Gastroesophageal sphincter (tissue), 4 donors: Measurements from ENCODE around the gene WWC2. TPM values are rescaled to one million over a fixed set of nuclear protein-coding genes. Genes with fewer than 3 reads are reported as not detected.

Experiments
- ATAC-seq: fragments of 150-250 bp; one replicate; pipeline ENCODE4 v1.9.1; 2016; ENCODE audit warnings: mild to moderate bottlenecking, moderate library complexity
- H3K27ac ChIP-seq, 4 donors: fragments of 200-600 bp; sonication (generic) in 3 of 4; 1 replicate in 3 of 4; 2 replicates in 1 of 4; pipeline ENCODE4 v1.5.1; 2016 to 2019
- H3K27me3 ChIP-seq: fragments of 200-600 bp; sonication (generic); one replicate; pipeline ENCODE4 v1.5.1; 2019
- H3K36me3 ChIP-seq, 2 donors: fragments of 200-600 bp; sonication (generic); one replicate each; pipeline ENCODE4 v1.5.1; 2019; ENCODE audit warnings: control low read depth in 1 of 2
- H3K4me1 ChIP-seq, 3 donors: fragments of 200-600 bp; sonication (generic); 1 replicate in 2 of 3; 2 replicates in 1 of 3; pipeline ENCODE4 v1.5.1; 2016 to 2019; ENCODE audit warnings: control low read depth in 2 of 3
- H3K4me3 ChIP-seq, 2 donors: fragments of 200-600 bp; sonication (generic); one replicate each; pipeline ENCODE4 v1.5.1; 2019; ENCODE audit warnings: mild to moderate bottlenecking in 1 of 2, moderate library complexity in 1 of 2
- H3K9me3 ChIP-seq, 3 donors: fragments of 200-600 bp; sonication (generic); one replicate each; pipeline ENCODE4 v1.5.1; 2017 to 2019; ENCODE audit warnings: control low read depth in 2 of 3
- CTCF ChIP-seq, 4 experiments: fragments of 200-600 bp in 2 of 4; fragments of 450-650 bp in 2 of 4; sonication (generic) in 1 of 4; IDR thresholded peaks; one replicate each; pipeline ENCODE4 v1.5.1; 2017 to 2019; ENCODE audit warnings: antibody characterized with exemption in 4 of 4, mild to moderate bottlenecking in 2 of 4, moderate library complexity in 2 of 4
- EP300 ChIP-seq: sonication (generic); formaldehyde crosslinking; IDR thresholded peaks from one replicate; pipeline ENCODE4 v1.6.1; 2017; ENCODE audit warnings: antibody characterized with exemption, mild to moderate bottlenecking
- POLR2A ChIP-seq, 2 donors: fragments of 450-650 bp; IDR thresholded peaks; one replicate each; pipeline ENCODE4 v1.6.1; 2017; ENCODE audit warnings: antibody characterized with exemption in 2 of 2, mild to moderate bottlenecking in 2 of 2, moderate library complexity in 1 of 2
- POLR2AphosphoS5 ChIP-seq: sonication (generic); formaldehyde crosslinking; IDR thresholded peaks from one replicate; pipeline ENCODE4 v1.6.1; 2017; ENCODE audit warnings: antibody characterized with exemption
- WGBS, 2 donors: methylation state at CpG; one replicate each; pipeline ENCODE4 v1.1.5; 2018; ENCODE audit warnings: low coverage in 1 of 2; 5-methylcytosine and 5-hydroxymethylcytosine counted together
- total RNA-seq, 4 donors: library from RNA; depleted of rRNA; stranded (reverse); fragments of >200 nt; gene quantifications; one replicate each; pipeline ENCODE4 v1.1.0, GENCODE V29; 2016

The WWC2 gene
- total RNA-seq, 4 donors from 2014 or later, result 23.0 to 42.0 (median 37.2) TPM

- Histone ChIP-seq H3K4me3 (no peak overlapping the region), H3K27ac (no peak overlapping the region), H3K27me3 (no peaks in the 10 kb centered on the region), H3K9me3 (no peaks in the 10 kb centered on the region), H3K4me1 (no peaks in the 10 kb centered on the region), H3K36me3 (no peaks in the 10 kb centered on the region)
- WGBS, 2 donors, result 92 to 100% methylated on average over 1 to 4 of the region's 4 CpGs
- TF ChIP-seq EP300 (no peak), POLR2A (IDR thresholded peaks at IDR 0.05) (no peak), POLR2AphosphoS5 (no peak), CTCF (IDR thresholded peaks at IDR 0.05) (no peak)
- ATAC-seq, result no peak
Measured at GRCh38 chr4:183220236-183220635, 121.2 kb downstream of the WWC2 start.

GRCh38 chr4:183223053-183223452 lies 124.0 kb downstream of the WWC2 start:
- Histone ChIP-seq H3K4me3 (no peak overlapping the region), H3K9me3 (no peaks in the 10 kb centered on the region), H3K27me3 (no peaks in the 10 kb centered on the region), H3K36me3 (no peaks in the 10 kb centered on the region), H3K4me1 (no peaks in the 10 kb centered on the region), H3K27ac (no peak overlapping the region)
- ATAC-seq, result no peak
- TF ChIP-seq POLR2A (IDR thresholded peaks at IDR 0.05) (no peak), EP300 (no peak), POLR2AphosphoS5 (no peak), CTCF (IDR thresholded peaks at IDR 0.05) (no peak)
- WGBS, 2 donors, result 94 to 96% methylated on average over 3 of the region's 3 CpGs

GRCh38 chr4:183229397-183229796 lies 130.3 kb downstream of the WWC2 start:
- Histone ChIP-seq H3K27me3 (no peaks in the 10 kb centered on the region), H3K9me3 (no peaks in the 10 kb centered on the region), H3K4me1 (no peaks in the 10 kb centered on the region), H3K4me3 (no peak overlapping the region), H3K27ac (no peak overlapping the region), H3K36me3 (peaks cover 0 to 12% of the 10 kb centered on the region in 2 donors)
- TF ChIP-seq CTCF (IDR thresholded peaks at IDR 0.05), result no peak
- no peak for TF ChIP-seq EP300
- no peak for TF ChIP-seq POLR2A (IDR thresholded peaks at IDR 0.05)
- no peak for TF ChIP-seq POLR2AphosphoS5
- no peak for ATAC-seq

- ATAC-seq, result no peak
- Histone ChIP-seq H3K4me1 (no peaks in the 10 kb centered on the region), H3K4me3 (no peak overlapping the region), H3K27me3 (no peaks in the 10 kb centered on the region), H3K36me3 (peaks cover 0 to 28% of the 10 kb centered on the region in 2 donors), H3K27ac (no peak overlapping the region), H3K9me3 (peaks cover 0 to 8% (median 0%) of the 10 kb centered on the region in 3 donors)
- 72 to 89% methylated on average over 6 to 8 of the region's 15 CpGs for WGBS, 2 donors
- no peak for TF ChIP-seq CTCF (IDR thresholded peaks at IDR 0.05)
- no peak for TF ChIP-seq EP300
- TF ChIP-seq POLR2AphosphoS5, result no peak
- no peak for TF ChIP-seq POLR2A (IDR thresholded peaks at IDR 0.05)
Measured at GRCh38 chr4:183240581-183241321, 141.7 kb downstream of the WWC2 start.

GRCh38 chr4:183241322-183241640 lies 142.2 kb downstream of the WWC2 start:
- TF ChIP-seq POLR2AphosphoS5 (no peak), EP300 (no peak), CTCF (IDR thresholded peaks at IDR 0.05) (no peak), POLR2A (IDR thresholded peaks at IDR 0.05) (no peak)
- no peaks in the 10 kb centered on the region for H3K27me3 ChIP-seq
- H3K36me3 ChIP-seq, result peaks cover 0 to 34% of the 10 kb centered on the region in 2 donors
- ATAC-seq, result no peak
- no peak overlapping the region for H3K4me3 ChIP-seq
- 73% methylated on average over 4 of the region's 4 CpGs; no CpG with 5 or more reads in 1 of the 2 donors for WGBS, 2 donors
- H3K27ac ChIP-seq, result no peak overlapping the region
- H3K4me1 ChIP-seq, result no peaks in the 10 kb centered on the region
- peaks cover 0 to 7% (median 0%) of the 10 kb centered on the region in 3 donors for H3K9me3 ChIP-seq
